Measurements from ENCODE around the gene GMEB2. TPM values are rescaled to one million over a fixed set of nuclear protein-coding genes. Genes with fewer than 3 reads are reported as not detected.
"Not testable (repeated sequence)": the region's sequence is repeated elsewhere in the genome, so short reads cannot be mapped to it uniquely, and the experiment has no call there.

Gene GMEB2
- total RNA-seq, 2 experiments from 2014 or later, result 20.5 to 21.6 TPM

DNA sequence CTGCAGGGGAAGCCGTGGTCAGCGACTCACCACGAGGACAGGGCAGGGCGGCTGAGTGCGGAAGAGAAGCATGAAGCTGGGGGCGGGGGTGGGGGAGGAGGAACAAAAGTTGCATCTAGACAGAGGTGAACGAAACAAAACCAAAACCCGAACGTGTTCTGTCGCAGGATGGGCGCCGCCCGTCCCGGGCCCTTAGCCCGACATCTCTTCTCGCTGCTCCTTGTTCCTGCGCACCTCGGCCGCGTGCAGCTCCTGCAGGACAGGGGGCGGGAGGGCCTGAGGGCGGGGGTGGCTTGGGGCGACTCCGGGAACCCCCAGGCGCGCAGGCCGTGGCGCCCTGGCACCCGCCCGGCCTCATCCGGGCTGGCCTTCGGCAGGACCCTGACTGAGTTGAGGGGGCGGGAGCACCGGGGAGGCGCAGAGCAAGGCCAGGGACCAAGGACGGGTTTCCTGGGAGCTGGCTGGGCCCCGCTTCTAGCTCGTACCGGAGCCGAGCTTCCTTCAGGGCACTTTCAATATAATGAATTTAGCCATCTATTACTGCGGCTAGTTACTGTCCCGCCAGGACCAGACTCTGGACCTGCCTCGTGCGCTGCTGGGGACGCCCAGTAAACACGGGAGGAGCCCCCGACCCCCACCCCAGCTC, 14.4 kb upstream of the GMEB2 start:
- H3K4me1 Mint-ChIP-seq, result peaks cover 27% of the 10 kb centered on the region
- ATAC-seq (ENCODE audit: low read depth), result peak; percentile 25
- H3K4me3 Mint-ChIP-seq, result peak overlapping the region; percentile 75
- peaks cover 2% of the 10 kb centered on the region for H3K36me3 Mint-ChIP-seq
- no peaks in the 10 kb centered on the region for H3K27me3 Mint-ChIP-seq
- POLR2A ChIA-PET, result interaction anchor here (0.6 to 5.5 kb wide), 17 partner anchors 9 to 224 kb away, joined by 3 to 109 read pairs (median 6); partner anchors contain the start of genes GMEB2, HELZ2, LIME1 and PPDPF
- H3K27ac Mint-ChIP-seq, result peak overlapping the region; percentile 75
- H3K9me3 Mint-ChIP-seq, result no peaks in the 10 kb centered on the region
- peak; percentile 76 for DNase-seq

DNA sequence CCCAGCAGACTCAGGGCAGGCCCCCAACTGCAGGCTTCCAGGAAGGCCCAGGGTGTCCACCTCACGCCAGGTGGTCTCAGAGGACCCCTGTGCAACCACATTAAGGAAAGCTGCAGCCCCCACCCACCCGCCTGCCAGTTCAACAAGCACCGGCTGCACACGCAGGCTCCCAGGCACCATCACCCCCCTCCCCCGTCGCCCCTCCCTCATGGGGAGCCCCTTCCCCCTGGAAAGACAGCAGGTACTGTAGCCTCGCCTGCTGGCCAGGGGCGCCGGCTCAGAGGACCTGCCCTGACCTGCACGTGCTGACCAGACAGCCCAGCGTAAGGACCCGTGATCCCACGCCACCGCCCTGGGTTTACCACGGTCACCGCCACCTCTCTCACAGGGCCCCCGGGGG, 13.8 kb upstream of the GMEB2 start:
- ATAC-seq (ENCODE audit: low read depth); H3K27me3 Mint-ChIP-seq; H3K9me3 Mint-ChIP-seq; H3K36me3 Mint-ChIP-seq: not testable (repeated sequence)
- POLR2A ChIA-PET, result interaction anchor here (0.6 to 5.5 kb wide), 9 partner anchors 9 to 224 kb away, joined by 3 to 109 read pairs (median 10); partner anchors contain the start of genes GMEB2, LIME1, PPDPF and RTEL1
- Mint-ChIP-seq H3K27ac (peak overlapping the region; percentile 79), H3K4me3 (peak overlapping the region; percentile 94), H3K4me1 (peaks cover 31% of the 10 kb centered on the region)
- DNase-seq, result peak; percentile 48

DNA sequence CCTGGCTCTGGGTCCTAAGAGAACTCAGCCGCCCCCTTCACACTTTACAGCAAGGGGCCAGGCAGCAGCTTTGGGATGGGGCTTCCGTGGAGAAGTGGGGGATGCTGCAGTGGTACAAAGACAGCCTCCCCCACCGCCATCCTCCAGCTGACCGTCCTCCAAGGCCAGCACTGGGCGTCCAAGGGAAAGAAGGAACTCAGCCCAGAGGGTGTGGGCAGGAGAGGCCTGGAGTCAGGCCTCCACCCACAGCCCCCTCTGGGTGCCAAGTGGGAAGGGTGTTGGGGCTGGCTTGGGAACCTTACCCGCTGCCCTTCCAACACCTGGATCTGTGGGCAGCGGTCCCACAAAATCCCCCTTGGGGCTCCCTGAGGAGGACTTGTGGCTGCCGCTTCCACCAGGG, 13.2 kb upstream of the GMEB2 start:
- H3K9me3 Mint-ChIP-seq, result no peaks in the 10 kb centered on the region
- peak overlapping the region; percentile 100 for H3K27ac Mint-ChIP-seq
- peaks cover 36% of the 10 kb centered on the region for H3K4me1 Mint-ChIP-seq
- peak overlapping the region; percentile 94 for H3K4me3 Mint-ChIP-seq
- peak; percentile 46 for DNase-seq
- POLR2A ChIA-PET, result interaction anchor here (1.8 to 5.5 kb wide), 4 partner anchors 8 to 120 kb away, joined by 9 to 109 read pairs (median 20); partner anchors contain the start of genes GMEB2, PPDPF and RTEL1
- no peak for ATAC-seq (ENCODE audit: low read depth)
- H3K27me3 Mint-ChIP-seq, result no peaks in the 10 kb centered on the region
- H3K36me3 Mint-ChIP-seq, result peaks cover 2% of the 10 kb centered on the region

DNA sequence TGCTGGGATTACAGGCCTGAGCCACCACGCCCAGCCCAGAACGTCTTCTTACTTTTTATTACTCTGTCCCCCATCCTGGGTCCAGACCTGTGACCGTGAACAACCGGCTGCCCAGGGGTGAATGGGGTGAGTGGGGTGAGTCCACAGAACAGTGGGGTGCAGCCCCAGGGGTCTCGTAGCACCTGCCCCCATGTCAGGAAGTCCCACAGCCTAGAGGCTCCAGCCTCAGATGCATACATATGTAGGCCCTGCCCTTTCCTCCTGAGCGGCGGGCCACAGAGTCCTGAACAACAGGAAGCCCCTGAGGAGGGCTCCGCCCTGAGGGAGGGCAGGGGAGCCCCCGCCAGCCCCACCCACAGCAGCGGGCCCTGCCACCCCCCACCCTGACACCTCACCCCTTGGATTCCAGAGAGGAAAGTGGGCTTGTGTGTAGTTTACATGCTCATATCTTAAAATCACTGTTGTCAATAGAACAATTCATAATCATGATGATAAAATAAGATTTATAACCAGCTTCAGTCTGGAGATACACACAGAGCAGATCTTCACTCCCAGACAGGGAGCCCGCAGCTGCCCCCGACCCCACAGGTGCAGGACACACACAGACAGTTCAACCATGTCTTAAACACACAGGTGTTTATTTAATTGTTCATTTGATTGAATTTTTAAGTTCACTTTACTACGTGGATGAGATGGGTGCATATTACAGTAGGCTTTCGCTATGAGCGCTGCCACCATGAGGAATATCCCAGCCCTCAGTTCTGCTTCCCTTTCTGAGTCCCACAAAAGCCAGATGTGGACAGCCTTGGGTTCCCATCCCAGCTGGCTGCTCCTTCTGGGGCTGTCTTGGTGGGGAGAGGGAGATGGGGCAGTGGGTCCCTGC, 12.4 kb upstream of the GMEB2 start:
- peak overlapping the region; percentile 94 for H3K4me3 Mint-ChIP-seq
- H3K4me1 Mint-ChIP-seq, result peaks cover 41% of the 10 kb centered on the region
- ATAC-seq (ENCODE audit: low read depth), result peak; percentile 72
- H3K9me3 Mint-ChIP-seq, result no peaks in the 10 kb centered on the region
- POLR2A ChIA-PET, result interaction anchor here (0.6 to 5.5 kb wide), 7 partner anchors 7 to 340 kb away, joined by 3 to 109 read pairs (median 9); partner anchors contain the start of genes GMEB2, PPDPF, RTEL1 and SAMD10
- H3K27ac Mint-ChIP-seq, result peak overlapping the region; percentile 100
- DNase-seq, result peak; percentile 76
- peaks cover 2% of the 10 kb centered on the region for H3K36me3 Mint-ChIP-seq
- H3K27me3 Mint-ChIP-seq, result no peaks in the 10 kb centered on the region

DNA sequence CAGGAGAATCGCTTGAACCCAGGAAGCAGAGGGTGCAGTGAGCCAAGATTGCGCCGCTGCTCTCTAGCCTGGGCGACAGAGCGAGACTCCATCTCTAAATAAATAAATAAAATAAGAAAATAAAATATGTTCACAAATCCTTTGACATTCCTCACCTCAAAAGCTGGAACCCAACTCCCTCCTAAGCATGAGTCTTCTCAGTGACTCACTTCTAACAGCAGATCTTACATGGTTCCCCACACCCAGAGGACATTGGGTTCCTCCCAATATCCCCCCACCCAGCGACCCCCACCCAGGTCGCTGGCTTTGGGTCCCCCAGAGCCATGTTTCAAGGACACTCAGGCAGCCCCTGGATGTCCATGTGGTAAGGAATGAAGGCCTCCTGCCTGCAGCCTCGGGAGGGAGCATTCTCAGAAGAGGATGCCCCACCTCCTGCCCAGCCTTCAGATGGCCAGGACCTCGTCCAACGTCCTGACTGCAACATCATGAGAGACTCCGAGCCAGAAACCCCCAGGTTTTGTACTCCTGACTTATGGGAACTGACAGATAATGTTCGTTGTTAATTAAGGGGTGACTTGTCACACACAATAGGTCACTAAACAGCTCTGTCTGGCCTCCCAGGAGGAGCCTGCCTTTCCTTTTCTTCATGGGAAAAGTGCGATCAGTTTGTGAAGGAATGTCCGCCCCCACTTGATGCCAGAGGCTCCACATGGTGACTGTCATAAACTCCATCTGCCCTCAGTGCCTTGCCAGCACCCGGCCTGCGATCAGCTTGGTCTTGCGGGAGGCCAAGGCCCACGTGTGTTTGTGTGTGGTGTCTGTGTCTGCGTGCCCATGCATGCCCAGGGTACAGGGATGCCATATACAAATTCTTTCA, 10.1 kb upstream of the GMEB2 start:
- Mint-ChIP-seq H3K9me3 (no peaks in the 10 kb centered on the region), H3K36me3 (peaks cover 2% of the 10 kb centered on the region), H3K27ac (peak overlapping the region; percentile 73), H3K4me1 (peaks cover 43% of the 10 kb centered on the region), H3K4me3 (peak overlapping the region; percentile 32), H3K27me3 (no peaks in the 10 kb centered on the region)
- POLR2A ChIA-PET, result interaction anchor here (0.7 to 2.0 kb wide), 2 partner anchors 10 to 258 kb away, joined by 3 to 36 read pairs; partner anchors contain the start of genes DNAJC5 and GMEB2
- no peak for DNase-seq
- ATAC-seq (ENCODE audit: low read depth), result no peak

DNA sequence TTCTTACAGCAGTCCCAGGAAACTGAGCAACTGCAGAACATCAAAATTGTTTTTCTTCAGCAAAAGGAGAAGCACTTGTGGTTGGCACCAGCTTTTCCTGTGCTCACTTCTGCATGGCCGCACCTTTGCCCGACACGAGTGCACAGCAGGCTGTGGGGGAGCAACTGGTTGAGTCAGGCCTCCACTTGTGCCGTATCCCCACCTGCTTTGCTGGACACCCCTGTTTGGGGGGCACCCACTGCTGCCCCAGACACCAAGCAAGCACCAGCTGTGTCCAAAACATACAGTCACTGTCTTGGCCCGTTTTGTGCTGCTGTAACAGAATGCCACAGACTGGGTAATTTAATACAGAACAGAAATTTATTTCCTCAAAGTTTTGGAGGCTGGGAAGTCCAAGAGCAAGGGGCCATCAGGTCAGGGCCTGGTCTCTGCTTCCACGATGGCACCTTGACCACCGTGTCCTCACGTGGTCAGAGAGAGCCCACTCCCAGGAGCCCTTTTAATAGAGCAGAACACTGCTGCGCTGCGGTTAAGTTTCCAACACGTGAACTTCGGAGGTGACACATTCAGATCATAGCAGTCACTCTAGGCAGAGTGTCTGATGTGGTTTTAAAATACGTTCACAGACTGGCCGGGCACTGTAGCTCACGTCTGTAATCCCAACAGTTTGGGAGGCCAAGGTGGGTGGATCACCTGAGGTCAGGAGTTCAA, 8.7 kb upstream of the GMEB2 start:
- Mint-ChIP-seq H3K4me3 (peak overlapping the region; percentile 72), H3K27ac (peak overlapping the region; percentile 89), H3K36me3 (peaks cover 2% of the 10 kb centered on the region), H3K27me3 (no peaks in the 10 kb centered on the region), H3K4me1 (peaks cover 43% of the 10 kb centered on the region), H3K9me3 (no peaks in the 10 kb centered on the region)
- POLR2A ChIA-PET, result interaction anchor here (0.7 to 2.0 kb wide), 6 partner anchors 9 to 620 kb away, joined by 3 to 36 read pairs (median 4); partner anchors contain the start of genes GMEB2, PCMTD2, PPDPF and RTEL1
- peak; percentile 64 for ATAC-seq (ENCODE audit: low read depth)
- DNase-seq, result peak; percentile 68

DNA sequence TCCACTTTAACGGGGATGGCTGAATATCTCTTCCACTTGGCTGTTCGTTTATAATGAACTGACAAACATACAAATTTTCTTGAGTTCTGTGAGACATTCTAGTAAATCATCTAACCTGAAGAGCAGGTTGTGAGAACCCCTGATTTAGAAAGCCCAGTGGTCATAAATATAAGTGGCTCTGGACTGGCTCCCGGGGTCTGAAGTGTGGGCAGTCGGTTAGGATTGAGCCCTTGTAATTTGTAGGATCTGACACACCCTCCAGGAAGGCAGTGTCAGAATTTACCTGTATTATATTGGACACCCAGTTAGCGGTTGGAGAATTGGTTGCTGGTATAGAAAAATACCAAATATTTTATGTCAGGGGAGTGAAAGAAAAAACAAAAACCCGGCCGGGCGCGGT, 6.8 kb upstream of the GMEB2 start:
- H3K4me1 Mint-ChIP-seq, result peaks cover 37% of the 10 kb centered on the region
- no peak overlapping the region for H3K4me3 Mint-ChIP-seq

DNA sequence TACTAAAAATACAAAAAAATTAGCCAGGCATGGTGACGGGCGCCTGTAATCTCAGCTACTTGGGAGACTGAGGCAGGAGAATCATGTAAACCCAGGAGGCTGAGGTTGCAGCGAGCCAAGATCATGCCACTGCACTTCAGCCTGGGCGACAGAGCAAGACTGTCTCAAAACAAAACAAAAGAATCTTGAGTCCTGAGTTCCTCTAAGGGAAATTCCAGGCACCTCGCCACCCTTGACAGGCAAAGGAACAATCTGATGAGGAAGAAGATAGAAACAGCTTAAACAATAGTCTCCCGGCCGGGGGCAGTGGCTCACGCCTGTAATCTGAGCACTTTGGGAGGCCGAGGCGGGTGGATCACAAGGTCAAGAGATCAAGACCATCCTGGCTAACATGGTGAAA, 4.5 kb upstream of the GMEB2 start:
- not testable (repeated sequence) for H3K36me3 Mint-ChIP-seq; H3K9me3 Mint-ChIP-seq; ATAC-seq (ENCODE audit: low read depth); H3K27ac Mint-ChIP-seq; H3K27me3 Mint-ChIP-seq; DNase-seq; H3K4me3 Mint-ChIP-seq
- POLR2A ChIA-PET, result interaction anchor here (2.4 kb wide), 1 partner anchor 9 kb away, joined by 19 read pairs; no protein-coding TSS in a partner anchor
- peaks cover 31% of the 10 kb centered on the region for H3K4me1 Mint-ChIP-seq

More for the DNA sequence above, 6.8 kb upstream of the GMEB2 start:
- peak overlapping the region; percentile 58 for H3K27ac Mint-ChIP-seq
- peaks cover 4% of the 10 kb centered on the region for H3K36me3 Mint-ChIP-seq
- POLR2A ChIA-PET, result interaction anchor here (0.7 kb wide), 1 partner anchor 62 kb away, joined by 4 read pairs; no protein-coding TSS in a partner anchor
- no peaks in the 10 kb centered on the region for H3K27me3 Mint-ChIP-seq
- H3K9me3 Mint-ChIP-seq, result no peaks in the 10 kb centered on the region
- no peak for DNase-seq
- no peak for ATAC-seq (ENCODE audit: low read depth)

DNA sequence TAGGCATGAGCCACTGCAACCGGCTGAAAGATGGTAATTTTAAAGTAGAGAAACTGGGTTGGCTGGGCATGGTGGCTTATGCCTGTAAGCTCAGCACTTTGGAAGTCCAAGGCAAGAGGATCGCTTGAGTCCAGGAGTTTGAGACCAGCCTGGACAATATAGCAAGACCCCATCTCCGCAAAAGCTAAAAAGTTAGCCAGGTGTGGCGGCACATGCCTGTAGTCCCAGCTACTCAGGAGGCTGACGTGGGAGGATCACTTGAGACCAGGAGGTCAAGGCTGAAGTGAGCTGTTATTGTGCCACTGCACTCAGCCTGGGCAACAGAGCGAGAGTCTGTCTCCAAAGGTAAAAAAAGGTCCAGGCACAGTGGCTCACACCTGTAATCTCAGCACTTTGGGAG, 4.1 kb upstream of the GMEB2 start:
- POLR2A ChIA-PET, result interaction anchor here (2.4 kb wide), 1 partner anchor 10 kb away, joined by 19 read pairs; no protein-coding TSS in a partner anchor
- H3K27me3 Mint-ChIP-seq; H3K9me3 Mint-ChIP-seq; H3K4me3 Mint-ChIP-seq; DNase-seq; H3K36me3 Mint-ChIP-seq; ATAC-seq (ENCODE audit: low read depth); H3K27ac Mint-ChIP-seq: not testable (repeated sequence)
- H3K4me1 Mint-ChIP-seq, result peaks cover 29% of the 10 kb centered on the region

DNA sequence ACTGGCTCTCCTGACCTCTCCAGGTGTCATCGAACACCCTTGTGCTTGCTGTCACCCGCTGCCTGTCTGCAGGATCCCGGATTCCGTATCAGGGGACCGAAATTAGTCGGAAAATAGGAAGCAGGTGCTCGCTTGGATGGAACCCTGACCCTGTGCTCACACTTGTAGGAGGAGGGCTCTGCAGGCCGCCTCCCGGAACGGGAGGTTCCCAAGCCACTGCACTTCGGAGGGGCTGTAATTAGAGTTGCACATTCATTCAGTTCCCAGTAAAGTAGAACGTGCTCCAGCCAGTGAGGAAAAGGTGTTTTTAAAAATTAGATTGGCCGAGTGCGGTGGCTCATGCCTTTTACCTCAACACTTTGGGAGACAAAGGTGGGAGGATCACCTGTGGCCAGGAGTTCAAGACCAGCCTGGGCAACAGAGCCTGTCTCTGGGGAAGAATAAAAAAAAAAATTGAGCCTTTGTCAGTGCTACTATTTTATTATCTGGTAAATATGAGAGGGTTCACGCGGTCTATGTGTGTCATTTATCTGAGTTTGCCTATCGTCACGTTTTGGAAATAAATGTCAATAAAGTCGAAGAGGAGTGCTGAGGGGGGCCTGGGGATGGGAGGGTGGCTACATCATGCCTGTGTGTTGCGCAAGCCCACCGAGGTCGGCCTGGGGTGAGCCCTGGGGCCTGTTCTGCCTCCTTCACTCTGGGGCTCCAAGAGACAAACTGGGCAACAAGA, 1.5 kb upstream of the GMEB2 start:
- peaks cover 19% of the 10 kb centered on the region for H3K4me1 Mint-ChIP-seq
- no peaks in the 10 kb centered on the region for H3K9me3 Mint-ChIP-seq
- H3K27ac Mint-ChIP-seq, result peak overlapping the region; percentile 96
- POLR2A ChIA-PET, result interaction anchor here (1.7 to 8.3 kb wide), 3 partner anchors 12 to 108 kb away, joined by 6 to 109 read pairs (median 7); partner anchors contain the start of gene PPDPF
- DNase-seq, result peak; percentile 68
- peak overlapping the region; percentile 98 for H3K4me3 Mint-ChIP-seq
- H3K36me3 Mint-ChIP-seq, result peaks cover 11% of the 10 kb centered on the region
- H3K27me3 Mint-ChIP-seq, result no peaks in the 10 kb centered on the region
- peak; percentile 46 for ATAC-seq (ENCODE audit: low read depth)

DNA sequence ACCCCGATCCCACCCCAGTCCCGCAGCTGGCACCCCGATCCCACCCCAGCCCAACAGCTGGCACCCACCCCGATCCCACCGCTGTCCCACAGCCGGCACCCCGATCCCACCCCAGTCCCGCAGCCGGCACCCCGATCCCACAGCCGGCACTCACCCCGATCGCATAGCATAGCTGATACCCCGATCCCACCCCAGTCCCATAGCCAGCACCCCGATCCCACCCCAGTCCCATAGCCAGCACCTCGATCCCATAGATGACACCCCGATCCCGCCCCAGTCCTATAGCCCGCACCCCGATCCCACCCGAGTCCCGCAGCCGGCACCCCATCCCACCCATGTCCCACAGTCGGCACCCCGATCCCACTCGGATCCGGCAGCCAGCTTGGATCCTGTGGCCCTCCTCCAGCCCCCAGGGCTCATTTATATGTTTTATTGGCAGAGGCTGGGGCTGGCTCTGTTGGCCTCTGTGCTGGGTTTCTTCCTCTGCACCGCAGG, 897 bp upstream of the GMEB2 start:
- ATAC-seq (ENCODE audit: low read depth) (peak; percentile 11), DNase-seq (no peak)
- H3K36me3 Mint-ChIP-seq, result peaks cover 12% of the 10 kb centered on the region
- peak overlapping the region; percentile 98 for H3K4me3 Mint-ChIP-seq
- no peaks in the 10 kb centered on the region for H3K9me3 Mint-ChIP-seq
- H3K27me3 Mint-ChIP-seq, result no peaks in the 10 kb centered on the region
- peak overlapping the region; percentile 96 for H3K27ac Mint-ChIP-seq
- peaks cover 21% of the 10 kb centered on the region for H3K4me1 Mint-ChIP-seq
- POLR2A ChIA-PET, result interaction anchor here (1.1 to 8.3 kb wide), 9 partner anchors 8 to 237 kb away, joined by 3 to 109 read pairs (median 6); partner anchors contain the start of genes PPDPF, RTEL1 and TPD52L2

Measured in activated naive CD8-positive, alpha-beta T cell treated with anti-CD3 and anti-CD28 coated beads, Interleukin-2, amount 10 ng/mL, durations not matched to agents 7 days and 5 days (primary cell).